Thoracic aorta (tissue), 2 donors: ENCODE results near the gene RBMS1. TPM values are rescaled to one million over a fixed set of nuclear protein-coding genes. Genes with fewer than 3 reads are reported as not detected.

Source experiments
- ATAC-seq: fragments of 150-250 bp; one replicate; pipeline ENCODE4 v1.8.0; 2017; ENCODE audit warnings: low read depth; ENCODE audit not compliant: insufficient number of reproducible peaks, low FRiP score
- DNase-seq: peaks from one replicate; pipeline ENCODE4 v3.0.0-alpha.2; 2020; ENCODE audit warnings: low spot score
- H3K27ac ChIP-seq, 2 donors: fragments of 200-600 bp; sonication (generic); 1 replicate in 1 of 2; 2 replicates in 1 of 2; pipeline ENCODE4 v1.5.1; 2016; ENCODE audit warnings: mild to moderate bottlenecking in 2 of 2, moderate library complexity in 2 of 2
- H3K27me3 ChIP-seq: fragments of 200-600 bp; sonication (generic); replicated peaks from 2 replicates; pipeline ENCODE4 v1.6.0; 2016; ENCODE audit warnings: mild to moderate bottlenecking; ENCODE audit not compliant: insufficient read depth
- H3K36me3 ChIP-seq: fragments of 200-600 bp; sonication (generic); one replicate; pipeline ENCODE4 v1.5.1; 2016
- H3K4me1 ChIP-seq, 2 donors: fragments of 200-600 bp; sonication (generic); 1 replicate in 1 of 2; 2 replicates in 1 of 2; pipeline versions ENCODE4 v1.5.1 to v1.6.0; 2016; ENCODE audit warnings: low read depth in 2 of 2, mild to moderate bottlenecking in 1 of 2; ENCODE audit not compliant: control insufficient read depth in 1 of 2
- H3K4me3 ChIP-seq: fragments of 200-600 bp; sonication (generic); 2 replicates; pipeline ENCODE4 v1.5.1; 2016; ENCODE audit warnings: mild to moderate bottlenecking
- H3K9me3 ChIP-seq: fragments of 200-600 bp; sonication (generic); 2 replicates; pipeline ENCODE4 v1.5.1; 2016
- total RNA-seq, 2 donors: library from RNA; depleted of rRNA; stranded (reverse); fragments of >200 nt; gene quantifications; one replicate each; pipeline versions ENCODE4 v1.1.0 to v1.2.3, GENCODE V29; 2016
- TF ChIP-seq, protein P1 (sequence below): fragments of 200-600 bp; sonication (generic); IDR thresholded peaks from one replicate; pipeline ENCODE4 v1.5.1; 2019; ENCODE audit warnings: antibody characterized with exemption

The RBMS1 gene
- total RNA-seq, 2 donors from 2014 or later, result 98.7 to 179 TPM

DNA sequence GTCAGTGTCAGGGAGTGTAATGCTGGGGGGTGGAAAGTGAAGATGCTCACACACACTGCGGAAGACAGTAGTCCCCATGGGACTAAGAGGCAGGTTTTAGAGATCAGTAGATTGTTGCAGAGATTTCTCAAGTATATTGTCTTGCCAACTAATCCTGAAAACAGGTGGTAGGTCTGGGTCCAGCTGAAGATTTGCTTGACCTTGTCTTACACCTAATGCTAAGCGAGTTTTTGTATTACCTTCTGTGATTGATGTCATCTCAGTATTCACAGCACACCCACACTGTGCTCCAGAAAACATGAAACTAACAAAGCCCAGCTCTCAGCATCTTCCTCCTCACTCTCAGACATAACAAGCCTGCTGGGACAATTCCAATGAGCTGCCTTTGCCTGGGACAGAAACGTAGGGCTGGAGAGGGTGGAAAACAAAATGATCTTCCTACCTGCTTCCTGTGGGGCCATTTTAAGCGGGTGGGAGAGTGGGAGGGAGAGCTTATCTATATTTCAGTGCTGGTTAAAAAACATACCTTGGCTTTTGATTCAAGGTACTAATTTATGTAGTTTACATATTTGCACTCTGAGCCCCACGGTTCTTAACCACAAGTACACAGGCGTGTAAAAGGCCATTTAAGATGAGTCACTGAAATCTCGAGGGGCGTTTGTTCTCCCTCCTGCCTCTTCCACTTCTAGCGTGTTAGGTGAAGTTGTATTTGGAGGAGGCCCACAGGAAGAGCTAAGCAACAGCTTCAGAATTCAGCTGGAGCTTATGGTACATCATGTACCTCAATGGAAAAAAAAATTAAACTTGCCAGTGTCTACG lies 23.1 kb upstream of the RBMS1 start:
- ATAC-seq, result no peak
- TF ChIP-seq, protein P1, sequence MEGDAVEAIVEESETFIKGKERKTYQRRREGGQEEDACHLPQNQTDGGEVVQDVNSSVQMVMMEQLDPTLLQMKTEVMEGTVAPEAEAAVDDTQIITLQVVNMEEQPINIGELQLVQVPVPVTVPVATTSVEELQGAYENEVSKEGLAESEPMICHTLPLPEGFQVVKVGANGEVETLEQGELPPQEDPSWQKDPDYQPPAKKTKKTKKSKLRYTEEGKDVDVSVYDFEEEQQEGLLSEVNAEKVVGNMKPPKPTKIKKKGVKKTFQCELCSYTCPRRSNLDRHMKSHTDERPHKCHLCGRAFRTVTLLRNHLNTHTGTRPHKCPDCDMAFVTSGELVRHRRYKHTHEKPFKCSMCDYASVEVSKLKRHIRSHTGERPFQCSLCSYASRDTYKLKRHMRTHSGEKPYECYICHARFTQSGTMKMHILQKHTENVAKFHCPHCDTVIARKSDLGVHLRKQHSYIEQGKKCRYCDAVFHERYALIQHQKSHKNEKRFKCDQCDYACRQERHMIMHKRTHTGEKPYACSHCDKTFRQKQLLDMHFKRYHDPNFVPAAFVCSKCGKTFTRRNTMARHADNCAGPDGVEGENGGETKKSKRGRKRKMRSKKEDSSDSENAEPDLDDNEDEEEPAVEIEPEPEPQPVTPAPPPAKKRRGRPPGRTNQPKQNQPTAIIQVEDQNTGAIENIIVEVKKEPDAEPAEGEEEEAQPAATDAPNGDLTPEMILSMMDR, result no peak
- H3K27ac ChIP-seq, result no peak overlapping the region
- no peaks in the 10 kb centered on the region for H3K27me3 ChIP-seq
- no peak for DNase-seq
- no peaks in the 10 kb centered on the region for H3K4me1 ChIP-seq
- no peaks in the 10 kb centered on the region for H3K36me3 ChIP-seq
- no peaks in the 10 kb centered on the region for H3K9me3 ChIP-seq
- H3K4me3 ChIP-seq, result no peak overlapping the region

DNA sequence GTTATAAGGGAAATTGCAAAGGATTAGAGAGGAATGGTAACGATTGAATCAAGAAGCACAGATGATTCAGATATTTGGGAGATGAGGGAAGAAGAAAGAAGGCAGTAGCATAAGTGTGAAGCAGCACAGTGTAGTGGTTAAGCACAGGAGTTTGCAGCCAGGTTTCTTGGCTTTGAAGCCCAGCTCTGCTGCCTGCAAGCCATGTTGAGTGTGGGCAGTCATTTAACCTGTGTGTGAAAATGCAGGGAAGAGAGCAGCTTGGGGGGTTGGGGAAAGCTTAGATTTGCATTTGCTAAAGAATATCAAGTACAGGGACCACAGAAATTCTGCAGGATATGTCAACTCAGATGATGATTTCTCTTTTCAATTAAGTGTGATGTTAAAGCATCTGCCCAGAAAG lies 21.5 kb upstream of the RBMS1 start:
- Histone ChIP-seq H3K27me3 (no peaks in the 10 kb centered on the region), H3K9me3 (no peaks in the 10 kb centered on the region), H3K4me3 (no peak overlapping the region), H3K27ac (no peak overlapping the region), H3K4me1 (no peaks in the 10 kb centered on the region), H3K36me3 (no peaks in the 10 kb centered on the region)
- DNase-seq (no peak), ATAC-seq (no peak)
- TF ChIP-seq, protein P1, result no peak

DNA sequence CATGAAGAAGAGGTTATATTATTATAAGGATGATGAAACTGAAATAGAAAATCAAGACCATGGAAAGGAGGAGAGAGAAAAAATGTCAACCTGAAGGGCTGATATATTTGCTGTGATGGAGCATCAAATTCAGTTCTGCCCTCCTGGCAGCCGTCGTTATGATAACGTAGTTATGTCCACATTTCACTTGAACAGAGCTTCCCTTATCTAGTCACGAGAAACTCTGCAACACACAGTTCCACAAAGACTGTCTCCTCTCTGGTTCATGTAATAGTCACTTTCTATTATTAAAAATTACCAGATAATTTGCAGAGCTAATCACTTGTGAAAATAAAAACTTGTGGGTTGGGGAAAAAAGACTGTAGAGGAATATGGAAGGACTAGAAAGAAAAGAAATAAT lies 19.5 kb upstream of the RBMS1 start:
- Histone ChIP-seq H3K27ac (no peak overlapping the region), H3K27me3 (no peaks in the 10 kb centered on the region), H3K4me3 (no peak overlapping the region), H3K36me3 (no peaks in the 10 kb centered on the region), H3K4me1 (no peaks in the 10 kb centered on the region), H3K9me3 (no peaks in the 10 kb centered on the region)
- ATAC-seq (no peak), DNase-seq (no peak)
- TF ChIP-seq, protein P1, result no peak

DNA sequence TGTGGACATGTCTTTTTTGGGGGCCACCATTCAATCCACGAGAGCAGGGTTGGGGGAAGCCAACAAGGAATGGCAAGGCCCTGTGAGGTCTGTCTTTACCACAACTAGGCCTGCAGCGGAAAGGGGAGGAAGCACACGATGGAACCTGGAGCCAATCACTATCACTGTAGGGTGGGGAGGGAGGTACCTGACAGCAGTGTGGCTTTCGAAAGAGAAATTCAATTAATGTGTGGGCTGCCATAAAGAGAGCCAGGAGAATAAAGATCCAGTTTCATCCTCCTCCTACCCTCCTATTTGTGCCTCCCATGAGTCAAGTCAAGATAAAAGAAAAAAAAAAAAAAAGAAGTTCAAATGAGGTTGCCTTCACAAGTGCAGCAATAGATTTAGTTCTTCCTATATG lies 18.9 kb upstream of the RBMS1 start:
- TF ChIP-seq, protein P1, result no peak

DNA sequence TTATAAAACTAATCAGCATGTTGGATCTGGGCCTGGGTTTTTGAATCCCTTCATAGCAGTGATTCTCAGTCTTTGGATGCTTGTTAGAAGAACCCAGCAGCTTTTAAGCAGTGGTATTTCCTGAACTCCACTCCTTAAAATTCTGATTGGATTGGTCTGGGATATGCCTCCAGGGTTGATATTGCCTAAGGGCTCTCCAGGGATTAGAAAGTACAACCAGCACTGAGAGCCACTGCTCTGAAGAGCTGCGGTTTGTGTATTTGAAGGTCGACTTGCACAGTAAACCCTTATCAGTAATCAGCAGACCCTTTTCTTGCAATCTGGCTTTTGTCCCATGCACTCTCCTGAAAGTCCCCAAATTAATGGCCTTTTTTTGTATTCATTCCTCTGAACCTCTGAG lies 17.0 kb upstream of the RBMS1 start:
- H3K9me3 ChIP-seq, result no peaks in the 10 kb centered on the region
- no peak for ATAC-seq
- H3K36me3 ChIP-seq, result no peaks in the 10 kb centered on the region
- H3K4me1 ChIP-seq, result no peaks in the 10 kb centered on the region
- H3K27me3 ChIP-seq, result no peaks in the 10 kb centered on the region
- TF ChIP-seq, protein P1, result no peak
- no peak for DNase-seq
- H3K27ac ChIP-seq, result no peak overlapping the region
- no peak overlapping the region for H3K4me3 ChIP-seq

More for the DNA sequence above, 18.9 kb upstream of the RBMS1 start:
- H3K9me3 ChIP-seq, result no peaks in the 10 kb centered on the region
- H3K36me3 ChIP-seq, result no peaks in the 10 kb centered on the region
- H3K4me3 ChIP-seq, result no peak overlapping the region
- no peaks in the 10 kb centered on the region for H3K4me1 ChIP-seq
- H3K27ac ChIP-seq, result no peak overlapping the region
- H3K27me3 ChIP-seq, result no peaks in the 10 kb centered on the region
- no peak for DNase-seq
- no peak for ATAC-seq
